ENCODE results near the gene TMEM63C.

The TMEM63C gene

DNA sequence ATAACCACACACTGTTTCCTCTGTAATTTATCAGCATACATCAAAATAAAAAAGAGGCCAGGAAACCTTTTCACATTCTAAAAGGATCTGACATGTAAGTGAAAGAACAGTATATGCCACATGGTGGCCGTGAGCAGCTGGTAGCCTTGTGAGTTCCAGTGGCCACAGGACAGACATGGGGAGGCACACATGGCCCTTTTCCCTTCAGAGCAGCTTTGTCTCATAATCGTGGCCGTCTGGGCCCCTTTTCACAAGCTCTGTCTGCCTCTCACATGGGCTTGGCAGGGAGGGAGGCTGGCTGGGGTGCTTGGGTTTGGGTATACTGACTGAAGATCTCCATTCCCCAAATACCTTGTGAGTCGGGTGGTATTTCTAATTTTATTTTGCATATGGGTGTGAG is 38.5 kb upstream of the TMEM63C start:
- WGBS (ENCODE audit: insufficient coverage, insufficient read length), result no CpG with 5 or more reads among the region's 4 CpGs
- H3K27me3 ChIP-seq (ENCODE audit: control insufficient read depth, insufficient read depth, low read length), result no peaks in the 10 kb centered on the region
- no peaks in the 10 kb centered on the region; the same call in 1 of the 2 replicates for H3K36me3 ChIP-seq (ENCODE audit: control insufficient read depth, insufficient read depth, low read length)
- no peak overlapping the region for H3K4me3 ChIP-seq (ENCODE audit: low read length)
- no peak overlapping the region for H3K27ac ChIP-seq (ENCODE audit: low read length)
- no peak for DNase-seq (ENCODE audit: low read depth, low spot score)
- peaks cover 11% of the 10 kb centered on the region for H3K4me1 ChIP-seq (ENCODE audit: control insufficient read depth, insufficient read depth, low read length)
- no peaks in the 10 kb centered on the region for H3K9me3 ChIP-seq (ENCODE audit: control insufficient read depth, insufficient read depth, low read length)

DNA sequence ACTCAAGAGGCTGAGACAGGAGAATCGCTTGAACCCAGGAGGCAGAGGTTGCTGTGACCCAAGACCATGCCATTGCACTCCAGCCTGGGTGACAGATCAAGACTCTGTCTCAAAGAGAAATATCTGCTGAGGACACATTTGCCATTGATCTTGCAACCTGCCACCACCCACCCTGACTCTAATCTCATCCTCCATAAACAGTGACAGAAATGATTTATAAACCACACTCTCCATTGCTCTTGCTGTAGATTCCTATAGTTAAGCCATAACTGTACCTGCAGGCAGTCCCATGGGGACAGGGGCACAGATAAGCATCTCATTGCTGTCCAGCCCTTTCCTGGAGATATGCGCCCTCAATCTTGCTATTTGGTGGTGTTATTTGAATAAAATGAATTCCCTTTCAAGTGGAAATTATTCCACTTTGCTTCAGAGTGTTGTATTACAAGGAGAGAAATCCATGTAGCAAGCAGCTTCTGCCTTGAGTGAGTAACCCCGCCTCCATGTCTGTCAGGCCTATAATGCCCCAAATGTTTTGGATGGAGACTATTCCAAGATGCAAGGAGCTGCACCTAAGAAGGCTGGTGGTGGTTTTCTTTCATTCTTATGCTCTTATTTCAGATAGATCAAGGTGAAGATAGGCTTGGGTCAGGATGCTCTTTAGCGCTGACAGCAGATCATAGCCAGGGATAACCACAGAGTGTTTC is 37.0 kb upstream of the TMEM63C start:
- H3K9me3 ChIP-seq (ENCODE audit: control insufficient read depth, insufficient read depth, low read length), result no peaks in the 10 kb centered on the region
- no CpG with 5 or more reads among the region's 4 CpGs for whole genome bisulfite sequencing (ENCODE audit: insufficient coverage, insufficient read length)
- no peak for DNase-seq (ENCODE audit: low read depth, low spot score)
- no peak overlapping the region for H3K27ac ChIP-seq (ENCODE audit: low read length)
- H3K27me3 ChIP-seq (ENCODE audit: control insufficient read depth, insufficient read depth, low read length), result no peaks in the 10 kb centered on the region
- peaks cover 10% of the 10 kb centered on the region for H3K4me1 ChIP-seq (ENCODE audit: control insufficient read depth, insufficient read depth, low read length)
- H3K4me3 ChIP-seq (ENCODE audit: low read length), result no peak overlapping the region
- H3K36me3 ChIP-seq (ENCODE audit: control insufficient read depth, insufficient read depth, low read length), result no peaks in the 10 kb centered on the region

GRCh38 chr14:77145975-77146740 is 35.4 kb upstream of the TMEM63C start:
- Histone ChIP-seq H3K27me3 (ENCODE audit: control insufficient read depth, insufficient read depth, low read length) (no peaks in the 10 kb centered on the region), H3K4me1 (ENCODE audit: control insufficient read depth, insufficient read depth, low read length) (peaks cover 10% of the 10 kb centered on the region), H3K4me3 (ENCODE audit: low read length) (no peak overlapping the region), H3K27ac (ENCODE audit: low read length) (no peak overlapping the region), H3K36me3 (ENCODE audit: control insufficient read depth, insufficient read depth, low read length) (no peaks in the 10 kb centered on the region), H3K9me3 (ENCODE audit: control insufficient read depth, insufficient read depth, low read length) (no peaks in the 10 kb centered on the region)
- no CpG with 5 or more reads among the region's 10 CpGs for WGBS (ENCODE audit: insufficient coverage, insufficient read length)
- no peak for DNase-seq (ENCODE audit: low read depth, low spot score)

GRCh38 chr14:77148510-77149231 is 32.9 kb upstream of the TMEM63C start:
- Histone ChIP-seq H3K9me3 (ENCODE audit: control insufficient read depth, insufficient read depth, low read length) (no peaks in the 10 kb centered on the region), H3K4me3 (ENCODE audit: low read length) (no peak overlapping the region), H3K27me3 (ENCODE audit: control insufficient read depth, insufficient read depth, low read length) (no peaks in the 10 kb centered on the region), H3K27ac (ENCODE audit: low read length) (no peak overlapping the region), H3K36me3 (ENCODE audit: control insufficient read depth, insufficient read depth, low read length) (no peaks in the 10 kb centered on the region), H3K4me1 (ENCODE audit: control insufficient read depth, insufficient read depth, low read length) (peaks cover 10% of the 10 kb centered on the region)
- no CpG with 5 or more reads among the region's 8 CpGs for WGBS (ENCODE audit: insufficient coverage, insufficient read length)
- no peak for DNase-seq (ENCODE audit: low read depth, low spot score)

GRCh38 chr14:77151245-77151644 is 30.4 kb upstream of the TMEM63C start:
- WGBS (ENCODE audit: insufficient coverage, insufficient read length), result no CpG with 5 or more reads among the region's 5 CpGs
- Histone ChIP-seq H3K36me3 (ENCODE audit: control insufficient read depth, insufficient read depth, low read length) (no peaks in the 10 kb centered on the region), H3K27ac (ENCODE audit: low read length) (no peak overlapping the region), H3K4me1 (ENCODE audit: control insufficient read depth, insufficient read depth, low read length) (peaks cover 4% of the 10 kb centered on the region), H3K27me3 (ENCODE audit: control insufficient read depth, insufficient read depth, low read length) (no peaks in the 10 kb centered on the region), H3K4me3 (ENCODE audit: low read length) (no peak overlapping the region), H3K9me3 (ENCODE audit: control insufficient read depth, insufficient read depth, low read length) (no peaks in the 10 kb centered on the region)
- DNase-seq (ENCODE audit: low read depth, low spot score), result no peak

- no CpG with 5 or more reads among the region's 2 CpGs for WGBS (ENCODE audit: insufficient coverage, insufficient read length)
- no peak for DNase-seq (ENCODE audit: low read depth, low spot score)
- H3K4me1 ChIP-seq (ENCODE audit: control insufficient read depth, insufficient read depth, low read length), result no peaks in the 10 kb centered on the region
- H3K9me3 ChIP-seq (ENCODE audit: control insufficient read depth, insufficient read depth, low read length), result no peaks in the 10 kb centered on the region
- no peak overlapping the region for H3K4me3 ChIP-seq (ENCODE audit: low read length)
- no peaks in the 10 kb centered on the region for H3K36me3 ChIP-seq (ENCODE audit: control insufficient read depth, insufficient read depth, low read length)
- no peaks in the 10 kb centered on the region for H3K27me3 ChIP-seq (ENCODE audit: control insufficient read depth, insufficient read depth, low read length)
- H3K27ac ChIP-seq (ENCODE audit: low read length), result no peak overlapping the region
These were observed 29.5 kb upstream of the TMEM63C start for GRCh38 chr14:77151918-77152588.

GRCh38 chr14:77153802-77154201 is 27.8 kb upstream of the TMEM63C start:
- Histone ChIP-seq H3K27ac (ENCODE audit: low read length) (no peak overlapping the region), H3K4me3 (ENCODE audit: low read length) (no peak overlapping the region), H3K27me3 (ENCODE audit: control insufficient read depth, insufficient read depth, low read length) (no peaks in the 10 kb centered on the region), H3K9me3 (ENCODE audit: control insufficient read depth, insufficient read depth, low read length) (no peaks in the 10 kb centered on the region), H3K4me1 (ENCODE audit: control insufficient read depth, insufficient read depth, low read length) (peaks cover 4% of the 10 kb centered on the region), H3K36me3 (ENCODE audit: control insufficient read depth, insufficient read depth, low read length) (no peaks in the 10 kb centered on the region)
- WGBS (ENCODE audit: insufficient coverage, insufficient read length), result no CpG with 5 or more reads among the region's 3 CpGs
- DNase-seq (ENCODE audit: low read depth, low spot score), result no peak

DNA sequence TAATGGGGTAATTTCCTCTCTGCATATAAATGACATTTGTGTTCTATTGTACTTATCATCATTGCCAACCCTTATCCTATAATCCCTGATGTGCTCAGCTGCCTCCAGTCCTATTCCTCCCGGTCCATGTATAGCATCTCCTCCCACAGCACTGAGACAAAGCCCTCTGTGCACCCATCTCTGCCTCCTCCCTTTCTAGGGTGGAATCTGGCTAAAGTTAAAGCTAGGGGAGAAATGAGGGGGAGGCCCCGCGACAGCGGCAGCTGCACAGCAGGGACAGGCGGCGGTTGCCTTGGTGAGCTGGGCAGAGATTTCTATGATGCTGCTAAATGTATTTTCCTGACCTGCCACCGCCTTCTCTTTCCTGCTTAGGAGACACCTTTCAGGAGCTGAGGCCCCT is 27.2 kb upstream of the TMEM63C start:
- Histone ChIP-seq H3K9me3 (ENCODE audit: control insufficient read depth, insufficient read depth, low read length) (no peaks in the 10 kb centered on the region), H3K4me3 (ENCODE audit: low read length) (no peak overlapping the region), H3K27me3 (ENCODE audit: control insufficient read depth, insufficient read depth, low read length) (no peaks in the 10 kb centered on the region), H3K4me1 (ENCODE audit: control insufficient read depth, insufficient read depth, low read length) (peaks cover 4% of the 10 kb centered on the region), H3K27ac (ENCODE audit: low read length) (no peak overlapping the region), H3K36me3 (ENCODE audit: control insufficient read depth, insufficient read depth, low read length) (no peaks in the 10 kb centered on the region)
- no peak for DNase-seq (ENCODE audit: low read depth, low spot score)
- WGBS (ENCODE audit: insufficient coverage, insufficient read length), result no CpG with 5 or more reads among the region's 7 CpGs

DNA sequence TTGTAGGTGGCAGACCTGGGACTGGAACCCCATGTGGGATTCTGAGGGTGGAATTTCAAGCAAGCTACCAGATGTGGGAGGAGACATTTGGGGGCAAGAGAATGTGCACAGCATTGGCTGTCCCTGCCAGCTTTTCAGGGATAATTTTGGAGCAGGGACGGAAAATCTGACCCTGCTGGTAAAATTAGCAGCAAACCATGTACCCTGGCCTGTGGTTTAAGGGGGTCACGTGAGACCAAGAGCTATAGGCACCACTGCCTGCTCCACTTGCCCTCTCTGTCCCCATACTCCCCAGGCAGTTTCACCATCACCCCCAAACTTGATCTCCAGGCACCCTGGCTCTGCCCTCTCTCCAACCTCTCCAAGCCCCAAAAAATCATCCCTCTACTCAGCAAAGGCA is 26.5 kb upstream of the TMEM63C start:
- no CpG with 5 or more reads among the region's 2 CpGs for WGBS (ENCODE audit: insufficient coverage, insufficient read length)
- Histone ChIP-seq H3K36me3 (ENCODE audit: control insufficient read depth, insufficient read depth, low read length) (no peaks in the 10 kb centered on the region), H3K4me1 (ENCODE audit: control insufficient read depth, insufficient read depth, low read length) (peaks cover 4% of the 10 kb centered on the region), H3K27me3 (ENCODE audit: control insufficient read depth, insufficient read depth, low read length) (no peaks in the 10 kb centered on the region), H3K9me3 (ENCODE audit: control insufficient read depth, insufficient read depth, low read length) (no peaks in the 10 kb centered on the region), H3K27ac (ENCODE audit: low read length) (no peak overlapping the region), H3K4me3 (ENCODE audit: low read length) (no peak overlapping the region)
- no peak for DNase-seq (ENCODE audit: low read depth, low spot score)

- Histone ChIP-seq H3K9me3 (ENCODE audit: control insufficient read depth, insufficient read depth, low read length) (no peaks in the 10 kb centered on the region), H3K36me3 (ENCODE audit: control insufficient read depth, insufficient read depth, low read length) (no peaks in the 10 kb centered on the region), H3K4me3 (ENCODE audit: low read length) (no peak overlapping the region), H3K27ac (ENCODE audit: low read length) (no peak overlapping the region), H3K27me3 (ENCODE audit: control insufficient read depth, insufficient read depth, low read length) (no peaks in the 10 kb centered on the region), H3K4me1 (ENCODE audit: control insufficient read depth, insufficient read depth, low read length) (peaks cover 4% of the 10 kb centered on the region)
- DNase-seq (ENCODE audit: low read depth, low spot score), result no peak
- WGBS (ENCODE audit: insufficient coverage, insufficient read length), result no CpG with 5 or more reads among the region's 11 CpGs
These were observed 23.9 kb upstream of the TMEM63C start for GRCh38 chr14:77157740-77158139.
